GM21526 (cell line): ENCODE data around the gene ITGA2B.
A peak's percentile ranks its signal among the peaks of the same experiment; 100 is the strongest.
"Not testable (repeated sequence)": the region's sequence is repeated elsewhere in the genome, so short reads cannot be mapped to it uniquely, and the experiment has no call there.

ENCODE experiments used
- ATAC-seq: cut with Tn5 transposase; IDR thresholded peaks from one replicate; pipeline ENCODE4 v1.9.1; 2021; ENCODE audit warnings: moderate library complexity; ENCODE audit not compliant: unreplicated experiment, low FRiP score

ITGA2B gene

GRCh38 chr17:44334727-44335126 lies 54.7 kb downstream of the ITGA2B start:
- no peak for ATAC-seq

- ATAC-seq = no peak
These were observed 55.1 kb downstream of the ITGA2B start for GRCh38 chr17:44334315-44334714.

- ATAC-seq = no peak
These were observed 56.1 kb downstream of the ITGA2B start for GRCh38 chr17:44333371-44333770.

- ATAC-seq = peak; percentile 35
These were observed 58.1 kb downstream of the ITGA2B start for GRCh38 chr17:44331249-44331760.

- ATAC-seq = not testable (repeated sequence)
These were observed 59.2 kb downstream of the ITGA2B start for GRCh38 chr17:44330263-44330662.

- ATAC-seq = not testable (repeated sequence)
These were observed 59.9 kb downstream of the ITGA2B start for GRCh38 chr17:44329516-44329915.

- ATAC-seq = no peak
These were observed 61.6 kb downstream of the ITGA2B start for GRCh38 chr17:44327715-44328449.

- peak; percentile 49 for ATAC-seq
These were observed 62.5 kb downstream of the ITGA2B start for GRCh38 chr17:44326861-44327444.

GRCh38 chr17:44324571-44325275 lies 64.7 kb downstream of the ITGA2B start, which contains the start of gene SLC25A39:
TSS of gene SLC25A39 (minus strand) at chr17:44324823. CDS start at chr17:44323562, 1,261 bp downstream.
- peak; percentile 47 for ATAC-seq

- peak; percentile 7 for ATAC-seq
These were observed 65.3 kb downstream of the ITGA2B start for GRCh38 chr17:44324092-44324570.

- ATAC-seq = no peak
These were observed 65.9 kb downstream of the ITGA2B start for GRCh38 chr17:44323359-44324091.

GRCh38 chr17:44322236-44322895 lies 67.1 kb downstream of the ITGA2B start:
- no peak for ATAC-seq
